CD4-positive, alpha-beta T cell treated with Interleukin-17A for 4 hours (primary cell): Measurements from ENCODE around the gene ITSN1.
"Not testable (repeated sequence)": the region's sequence is repeated elsewhere in the genome, so short reads cannot be mapped to it uniquely, and the experiment has no call there.

Experiments
- DNase-seq: peaks from one replicate; pipeline ENCODE4 v3.0.0-alpha.2; 2020; ENCODE audit warnings: mixed read lengths

Gene ITSN1

GRCh38 chr21:33642027-33642895, at the start of gene ITSN1:
TSS of gene ITSN1 (plus strand) at chr21:33642501. CDS start at chr21:33718829, 76,328 bp downstream.
- DNase-seq, result peak; percentile 100

GRCh38 chr21:33598051-33598450, 44.2 kb upstream of the ITSN1 start:
- no peak for DNase-seq

GRCh38 chr21:33608559-33608958, 33.7 kb upstream of the ITSN1 start:
- DNase-seq, result no peak

- DNase-seq, result no peak
Observed at GRCh38 chr21:33611006-33611744, 31.1 kb upstream of the ITSN1 start.

- not testable (repeated sequence) for DNase-seq
Observed at GRCh38 chr21:33617565-33617964, 24.7 kb upstream of the ITSN1 start.

- no peak for DNase-seq
Observed at GRCh38 chr21:33618407-33618806, 23.9 kb upstream of the ITSN1 start.

- DNase-seq, result no peak
Observed at GRCh38 chr21:33619726-33620125, 22.6 kb upstream of the ITSN1 start.

GRCh38 chr21:33622253-33622652, 20.0 kb upstream of the ITSN1 start:
- DNase-seq, result no peak

GRCh38 chr21:33626151-33626550, 16.1 kb upstream of the ITSN1 start:
- DNase-seq, result not testable (repeated sequence)

- DNase-seq, result no peak
Observed at GRCh38 chr21:33634254-33634653, 8.0 kb upstream of the ITSN1 start.

- no peak for DNase-seq
Observed at GRCh38 chr21:33640697-33641351, 1.5 kb upstream of the ITSN1 start.

- peak; percentile 100 for DNase-seq
Observed at GRCh38 chr21:33641352-33642026, 812 bp upstream of the ITSN1 start, which contains the start of gene CRYZL1. TSS of gene CRYZL1 (minus strand) at chr21:33641741. CDS start at chr21:33631551, 10,190 bp downstream.

GRCh38 chr21:33642896-33643657, 776 bp downstream of the ITSN1 start:
- peak; percentile 39 for DNase-seq

GRCh38 chr21:33643658-33644311, 1.5 kb downstream of the ITSN1 start:
- no peak for DNase-seq

- no peak for DNase-seq
Observed at GRCh38 chr21:33644383-33645074, 2.2 kb downstream of the ITSN1 start.

GRCh38 chr21:33645730-33646129, 3.4 kb downstream of the ITSN1 start:
- no peak for DNase-seq

- no peak for DNase-seq
Observed at GRCh38 chr21:33647587-33647986, 5.3 kb downstream of the ITSN1 start.

- no peak for DNase-seq
Observed at GRCh38 chr21:33648555-33648954, 6.3 kb downstream of the ITSN1 start.

- DNase-seq, result no peak
Observed at GRCh38 chr21:33650230-33650629, 7.9 kb downstream of the ITSN1 start.

GRCh38 chr21:33650929-33651509, 8.7 kb downstream of the ITSN1 start:
- no peak for DNase-seq
